ENCODE results near the gene CAMTA1. TPM values are rescaled to one million over a fixed set of nuclear protein-coding genes. Genes with fewer than 3 reads are reported as not detected.

Gene CAMTA1
- total and polyA plus RNA-seq, 8 donors = 42.8 to 213 (median 118) TPM

- intact Hi-C loops (cut with DNase I; ENCODE audit: low total_unique reads) = no loop called here
- Histone ChIP-seq H3K27me3 (no peaks in the 10 kb centered on the region), H3K4me1 (peaks cover 0 to 4% (median 4%) of the 10 kb centered on the region in 4 donors), H3K9me3 (no peaks in the 10 kb centered on the region), H3K4me3 (no peak overlapping the region), H3K36me3 (no peaks in the 10 kb centered on the region), H3K27ac (no peak overlapping the region)
- WGBS, 5 donors = 79 to 92% (median 88%) methylated on average over 4 to 6 of the region's 6 CpGs
- TF ChIP-seq POLR2AphosphoS5 (IDR thresholded peaks at IDR 0.05) (no peak), CTCF (IDR thresholded peaks at IDR 0.05) (no peak)
- no peak for DNase-seq
Observed at GRCh38 chr1:7485826-7486225, 700.6 kb downstream of the CAMTA1 start.

- Histone ChIP-seq H3K4me1 (peaks cover 0 to 19% (median 15%) of the 10 kb centered on the region in 4 donors), H3K36me3 (no peaks in the 10 kb centered on the region), H3K4me3 (no peak overlapping the region), H3K27ac (no peak overlapping the region), H3K9me3 (no peaks in the 10 kb centered on the region), H3K27me3 (no peaks in the 10 kb centered on the region)
- intact Hi-C loops (cut with DNase I; ENCODE audit: low total_unique reads) = no loop called here
- 74 to 78% (median 76%) methylated on average over 8 of the region's 8 CpGs for WGBS, 5 donors
- TF ChIP-seq EP300 (IDR thresholded peaks at IDR 0.05) (no peak), CTCF (IDR thresholded peaks at IDR 0.05) (no peak), POLR2A (IDR thresholded peaks at IDR 0.05) (no peak), POLR2AphosphoS5 (IDR thresholded peaks at IDR 0.05) (no peak)
- DNase-seq = no peak
Observed at GRCh38 chr1:7487766-7488474, 702.7 kb downstream of the CAMTA1 start.

- H3K27ac ChIP-seq = no peak overlapping the region
- H3K4me1 ChIP-seq = peaks cover 0 to 19% (median 15%) of the 10 kb centered on the region in 4 donors
- H3K4me3 ChIP-seq = no peak overlapping the region
- no peak for TF ChIP-seq POLR2AphosphoS5 (IDR thresholded peaks at IDR 0.05)
- no peak for TF ChIP-seq POLR2A (IDR thresholded peaks at IDR 0.05)
- TF ChIP-seq CTCF (IDR thresholded peaks at IDR 0.05) = no peak
- no peak for TF ChIP-seq EP300 (IDR thresholded peaks at IDR 0.05)
- 90 to 100% (median 100%) methylated on average over 1 of the region's 1 CpG for WGBS, 5 donors
- intact Hi-C loops (cut with DNase I; ENCODE audit: low total_unique reads) = no loop called here
- DNase-seq = no peak
- no peaks in the 10 kb centered on the region for H3K27me3 ChIP-seq
- H3K36me3 ChIP-seq = no peaks in the 10 kb centered on the region
- no peaks in the 10 kb centered on the region for H3K9me3 ChIP-seq
Observed at GRCh38 chr1:7488475-7488842, 703.2 kb downstream of the CAMTA1 start.

GRCh38 chr1:7489586-7489985, 704.3 kb downstream of the CAMTA1 start:
- peaks cover 0 to 19% (median 15%) of the 10 kb centered on the region in 4 donors for H3K4me1 ChIP-seq
- intact Hi-C loops (cut with DNase I; ENCODE audit: low total_unique reads) = no loop called here
- no peak for TF ChIP-seq CTCF (IDR thresholded peaks at IDR 0.05)
- TF ChIP-seq EP300 (IDR thresholded peaks at IDR 0.05) = no peak
- TF ChIP-seq POLR2AphosphoS5 (IDR thresholded peaks at IDR 0.05) = no peak
- TF ChIP-seq POLR2A (IDR thresholded peaks at IDR 0.05) = no peak
- H3K4me3 ChIP-seq = no peak overlapping the region
- H3K27me3 ChIP-seq = peaks cover 0 to 3% (median 0%) of the 10 kb centered on the region in 3 donors
- 65 to 74% (median 69%) methylated on average over 11 to 13 of the region's 13 CpGs for WGBS, 5 donors
- no peak for DNase-seq
- H3K9me3 ChIP-seq = no peaks in the 10 kb centered on the region
- H3K27ac ChIP-seq = no peak overlapping the region
- H3K36me3 ChIP-seq = no peaks in the 10 kb centered on the region

All from stomach (tissue), 9 donors.